Measurements from ENCODE around the gene SNX32. TPM values are rescaled to one million over a fixed set of nuclear protein-coding genes. Genes with fewer than 3 reads are reported as not detected.

Gene SNX32
- total RNA-seq, 6 experiments from 2014 or later, result not detected

GRCh38 chr11:65892137-65892540, 58.4 kb downstream of the SNX32 start:
- peak; percentile 35 for DNase-seq
- Mint-ChIP-seq H3K4me3 (peak overlapping the region; percentile 97), H3K9me3 (peaks cover 25% of the 10 kb centered on the region), H3K27me3 (ENCODE audit: insufficient read depth) (peaks cover 95% of the 10 kb centered on the region), H3K27ac (peak overlapping the region; percentile 99), H3K4me1 (ENCODE audit: low read depth) (peaks cover 76% of the 10 kb centered on the region), H3K36me3 (ENCODE audit: low read depth) (peaks cover 48% of the 10 kb centered on the region)
- TF ChIP-seq CTCF (IDR thresholded peaks at IDR 0.05), result 0 out of 2 replicates have a peak, but pooled peaks have one; percentile 11

GRCh38 chr11:65892661-65893317, 59.0 kb downstream of the SNX32 start:
- peaks cover 95% of the 10 kb centered on the region for H3K27me3 Mint-ChIP-seq (ENCODE audit: insufficient read depth)
- H3K36me3 Mint-ChIP-seq (ENCODE audit: low read depth), result peaks cover 54% of the 10 kb centered on the region
- peak overlapping the region; percentile 97 for H3K4me3 Mint-ChIP-seq
- TF ChIP-seq CTCF (IDR thresholded peaks at IDR 0.05), result no peak
- H3K9me3 Mint-ChIP-seq, result peaks cover 30% of the 10 kb centered on the region
- DNase-seq, result no peak
- peak overlapping the region; percentile 99 for H3K27ac Mint-ChIP-seq
- peaks cover 76% of the 10 kb centered on the region for H3K4me1 Mint-ChIP-seq (ENCODE audit: low read depth)

GRCh38 chr11:65894034-65894591, 60.4 kb downstream of the SNX32 start:
- H3K9me3 Mint-ChIP-seq, result peaks cover 25% of the 10 kb centered on the region
- TF ChIP-seq CTCF (IDR thresholded peaks at IDR 0.05), result 0 out of 2 replicates have a peak, but pooled peaks have one; percentile 18
- peaks cover 93% of the 10 kb centered on the region for H3K27me3 Mint-ChIP-seq (ENCODE audit: insufficient read depth)
- H3K4me3 Mint-ChIP-seq, result peak overlapping the region; percentile 97
- H3K27ac Mint-ChIP-seq, result peak overlapping the region; percentile 99
- peaks cover 70% of the 10 kb centered on the region for H3K4me1 Mint-ChIP-seq (ENCODE audit: low read depth)
- H3K36me3 Mint-ChIP-seq (ENCODE audit: low read depth), result peaks cover 64% of the 10 kb centered on the region
- DNase-seq, result no peak

- peaks cover 59% of the 10 kb centered on the region for H3K36me3 Mint-ChIP-seq (ENCODE audit: low read depth)
- H3K4me1 Mint-ChIP-seq (ENCODE audit: low read depth), result peaks cover 57% of the 10 kb centered on the region
- peak overlapping the region; percentile 97 for H3K4me3 Mint-ChIP-seq
- H3K27me3 Mint-ChIP-seq (ENCODE audit: insufficient read depth), result peaks cover 85% of the 10 kb centered on the region
- H3K27ac Mint-ChIP-seq, result peak overlapping the region; percentile 99
- TF ChIP-seq CTCF (IDR thresholded peaks at IDR 0.05), result no peak
- H3K9me3 Mint-ChIP-seq, result peaks cover 18% of the 10 kb centered on the region
- no peak for DNase-seq
Observed at GRCh38 chr11:65895482-65895981, 61.8 kb downstream of the SNX32 start.

GRCh38 chr11:65896034-65896999, 62.6 kb downstream of the SNX32 start:
- H3K9me3 Mint-ChIP-seq, result peaks cover 18% of the 10 kb centered on the region
- H3K27ac Mint-ChIP-seq, result peak overlapping the region; percentile 99
- peak overlapping the region; percentile 97 for H3K4me3 Mint-ChIP-seq
- H3K27me3 Mint-ChIP-seq (ENCODE audit: insufficient read depth), result peaks cover 79% of the 10 kb centered on the region
- peaks cover 59% of the 10 kb centered on the region for H3K36me3 Mint-ChIP-seq (ENCODE audit: low read depth)
- DNase-seq, result no peak
- H3K4me1 Mint-ChIP-seq (ENCODE audit: low read depth), result peaks cover 65% of the 10 kb centered on the region
- no peak for TF ChIP-seq CTCF (IDR thresholded peaks at IDR 0.05)
